ENCODE measurements around the gene PRDM16.
"Not testable (repeated sequence)": the region's sequence is repeated elsewhere in the genome, so short reads cannot be mapped to it uniquely, and the experiment has no call there.

PRDM16 gene

GRCh38 chr1:3163356-3163755 is 94.4 kb downstream of the PRDM16 start:
- DNase-seq = no peak
- TF ChIP-seq GATA1 (IDR thresholded peaks at IDR 0.05; ENCODE audit: low read depth, low read length) (no peak), POLR2A (IDR thresholded peaks at IDR 0.05; ENCODE audit: low read length) (no peak)

- TF ChIP-seq POLR2A (IDR thresholded peaks at IDR 0.05; ENCODE audit: low read length) = no peak
- TF ChIP-seq GATA1 (IDR thresholded peaks at IDR 0.05; ENCODE audit: low read depth, low read length) = no peak
- no peak for DNase-seq
Observed at GRCh38 chr1:3164671-3165070, 95.7 kb downstream of the PRDM16 start.

DNA sequence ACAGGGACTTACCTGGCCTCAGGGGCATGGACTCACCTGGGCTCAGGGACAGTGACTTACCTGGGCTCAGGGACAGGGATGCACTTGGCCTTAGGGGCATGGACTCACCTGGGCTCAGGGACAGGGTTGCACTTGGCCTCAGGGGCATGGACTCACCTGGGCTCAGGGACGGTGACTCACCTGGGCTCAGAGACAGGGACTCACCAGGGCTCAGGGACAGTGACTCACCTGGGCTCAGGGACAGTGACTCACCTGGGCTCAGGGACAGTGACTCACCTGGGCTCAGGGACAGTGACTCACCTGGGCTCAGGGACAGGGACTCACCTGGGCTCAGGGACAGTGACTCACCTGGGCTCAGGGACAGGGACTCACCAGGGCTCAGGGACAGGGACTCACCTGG is 96.2 kb downstream of the PRDM16 start:
- DNase-seq = not testable (repeated sequence)

DNA sequence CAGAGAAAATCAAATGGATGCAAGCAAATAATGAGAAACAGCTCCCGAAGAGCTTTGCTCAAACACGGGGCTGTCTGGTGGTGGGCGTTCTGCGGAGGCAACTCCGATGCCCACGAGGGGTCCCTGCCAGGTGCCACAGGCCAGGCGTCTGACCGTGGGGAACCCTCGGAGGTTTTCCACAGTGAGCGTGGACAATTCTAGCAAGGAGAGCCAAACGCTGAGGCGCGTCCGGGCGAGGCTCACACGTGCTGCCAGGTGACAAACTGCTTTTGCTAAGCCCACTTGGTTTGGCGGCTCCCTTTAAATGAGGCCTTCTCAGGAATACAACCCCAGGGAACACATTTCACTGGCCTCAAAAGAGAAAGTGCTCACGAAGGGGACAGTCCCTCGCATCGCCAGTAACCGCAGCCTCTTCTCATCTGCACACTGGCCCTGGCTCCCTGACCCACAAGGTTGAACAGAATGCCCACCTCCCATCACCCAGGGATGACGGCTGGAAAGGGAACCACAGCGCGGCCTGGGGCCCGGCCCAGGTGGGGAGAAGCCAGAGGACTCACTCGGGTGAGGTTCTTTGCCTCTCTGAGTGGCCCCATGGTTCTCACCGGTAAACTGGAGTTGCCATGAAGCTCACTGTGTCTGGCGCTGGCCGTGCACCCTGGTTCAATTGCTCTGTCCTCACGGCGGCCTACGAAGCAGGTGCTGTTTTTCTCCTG is 97.4 kb downstream of the PRDM16 start:
- TF ChIP-seq GATA1 (IDR thresholded peaks at IDR 0.05; ENCODE audit: low read depth, low read length) = no peak
- TF ChIP-seq POLR2A (IDR thresholded peaks at IDR 0.05; ENCODE audit: low read length) = no peak
- no peak for DNase-seq

DNA sequence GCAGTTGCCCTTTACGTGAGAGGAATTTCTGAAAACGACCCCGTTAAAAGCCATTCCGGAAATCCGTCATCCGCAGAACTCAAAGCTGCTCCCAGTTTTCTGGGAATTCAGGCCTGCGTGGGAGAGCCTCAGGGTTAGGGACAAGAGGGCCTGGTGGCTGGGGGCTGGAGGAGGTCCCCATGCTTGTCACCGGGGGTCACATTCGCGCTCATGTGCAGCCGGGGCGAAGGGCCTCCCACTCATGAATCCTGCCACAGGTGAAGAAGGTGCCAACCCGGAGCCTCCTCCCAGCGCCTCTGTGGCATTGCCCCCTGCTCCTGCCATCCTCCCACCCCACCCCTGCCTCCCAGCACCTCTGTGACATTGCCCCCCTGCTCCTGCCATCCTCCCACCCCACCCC is 98.3 kb downstream of the PRDM16 start:
- TF ChIP-seq POLR2A (IDR thresholded peaks at IDR 0.05; ENCODE audit: low read length) (no peak), GATA1 (IDR thresholded peaks at IDR 0.05; ENCODE audit: low read depth, low read length) (no peak)
- DNase-seq = no peak

GRCh38 chr1:3168678-3169077 is 99.7 kb downstream of the PRDM16 start:
- DNase-seq = no peak
- no peak for TF ChIP-seq GATA1 (IDR thresholded peaks at IDR 0.05; ENCODE audit: low read depth, low read length)
- no peak for TF ChIP-seq POLR2A (IDR thresholded peaks at IDR 0.05; ENCODE audit: low read length)

DNA sequence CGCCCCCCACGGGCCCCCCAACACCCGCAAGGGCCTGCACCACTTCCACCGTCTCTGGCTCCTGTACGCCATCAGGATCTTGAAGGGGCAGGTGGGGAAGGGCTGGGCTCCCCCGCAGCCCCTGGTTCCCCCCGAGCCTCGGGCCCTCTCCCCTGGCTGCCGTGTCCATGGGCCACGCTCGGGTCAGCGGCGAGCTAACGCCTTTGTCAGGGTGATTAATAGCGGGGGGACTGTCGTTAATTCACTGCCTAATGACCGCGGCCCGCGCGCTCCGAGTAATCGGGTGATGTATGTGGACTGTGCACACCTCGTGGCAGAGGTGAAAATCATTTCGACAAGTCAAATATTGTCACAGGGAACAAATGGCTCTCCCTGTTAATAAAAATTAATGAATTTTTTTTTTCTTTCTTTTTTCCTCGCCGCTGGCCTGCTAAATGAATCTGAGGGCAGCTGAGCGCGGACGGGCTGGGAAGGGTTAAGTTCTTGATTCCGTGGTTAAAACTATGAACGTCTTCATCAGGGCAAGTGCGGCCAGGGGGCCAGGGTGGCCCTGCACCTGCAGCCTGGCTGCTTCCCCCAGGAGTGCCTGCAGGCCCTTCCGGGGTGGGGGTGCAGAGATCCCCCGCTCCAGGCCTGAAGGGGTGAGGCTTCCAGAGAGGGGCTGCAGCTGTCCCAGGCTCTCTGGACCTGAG is 100.8 kb downstream of the PRDM16 start:
- no peak for TF ChIP-seq GATA1 (IDR thresholded peaks at IDR 0.05; ENCODE audit: low read depth, low read length)
- TF ChIP-seq POLR2A (IDR thresholded peaks at IDR 0.05; ENCODE audit: low read length) = no peak
- DNase-seq = no peak

DNA sequence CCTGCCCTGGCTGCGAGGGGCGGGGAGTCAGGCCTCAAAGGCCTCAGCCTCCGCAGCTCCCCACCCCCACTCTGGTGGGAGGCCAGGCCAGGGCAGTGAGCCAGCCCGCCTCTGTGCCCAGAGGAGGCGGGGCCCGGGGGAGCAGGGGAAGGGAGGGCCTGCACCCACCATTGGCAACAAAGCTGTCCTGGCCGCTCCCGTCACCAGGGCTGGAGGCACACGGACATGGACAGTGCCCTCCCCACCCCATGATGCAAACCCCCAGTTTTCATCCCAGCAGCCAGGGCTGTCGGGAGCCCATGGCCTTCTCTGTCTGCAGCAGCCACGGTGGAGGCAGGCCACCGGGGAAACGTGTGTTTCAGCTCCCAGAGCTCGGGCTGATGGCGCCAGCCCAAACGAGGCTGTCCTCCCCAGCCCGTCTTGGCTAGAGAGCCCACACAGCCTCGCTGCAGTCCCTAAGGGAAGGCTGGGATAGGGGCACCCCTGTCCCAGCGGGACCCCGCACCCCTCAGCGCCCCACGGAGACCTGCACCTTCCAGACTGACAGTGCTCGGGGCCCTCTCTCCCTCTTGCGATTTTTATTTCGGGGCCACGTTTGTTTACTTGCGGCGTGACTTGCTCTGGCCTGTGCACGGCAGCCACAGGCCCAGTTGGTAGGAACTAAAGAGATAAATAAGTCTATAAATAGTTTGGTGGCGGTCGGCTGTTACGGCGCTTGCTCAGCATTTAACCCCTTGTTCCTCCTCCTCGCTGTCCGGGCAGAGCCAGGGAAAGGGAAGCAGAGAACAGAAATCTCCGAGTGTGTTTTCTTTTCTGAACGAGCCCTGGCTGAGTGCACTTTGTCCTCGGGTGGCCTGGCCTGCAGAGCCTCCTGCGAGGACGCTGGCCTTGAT is 101.8 kb downstream of the PRDM16 start:
- DNase-seq = peak in 1 of 2 experiments; percentile 5
- TF ChIP-seq GATA1 (IDR thresholded peaks at IDR 0.05; ENCODE audit: low read depth, low read length) (no peak), POLR2A (IDR thresholded peaks at IDR 0.05; ENCODE audit: low read length) (peak; percentile 19)

- TF ChIP-seq GATA1 (IDR thresholded peaks at IDR 0.05; ENCODE audit: low read depth, low read length) = no peak
- TF ChIP-seq POLR2A (IDR thresholded peaks at IDR 0.05; ENCODE audit: low read length) = no peak
- no peak for DNase-seq
Observed at GRCh38 chr1:3171761-3172160, 102.8 kb downstream of the PRDM16 start.

DNA sequence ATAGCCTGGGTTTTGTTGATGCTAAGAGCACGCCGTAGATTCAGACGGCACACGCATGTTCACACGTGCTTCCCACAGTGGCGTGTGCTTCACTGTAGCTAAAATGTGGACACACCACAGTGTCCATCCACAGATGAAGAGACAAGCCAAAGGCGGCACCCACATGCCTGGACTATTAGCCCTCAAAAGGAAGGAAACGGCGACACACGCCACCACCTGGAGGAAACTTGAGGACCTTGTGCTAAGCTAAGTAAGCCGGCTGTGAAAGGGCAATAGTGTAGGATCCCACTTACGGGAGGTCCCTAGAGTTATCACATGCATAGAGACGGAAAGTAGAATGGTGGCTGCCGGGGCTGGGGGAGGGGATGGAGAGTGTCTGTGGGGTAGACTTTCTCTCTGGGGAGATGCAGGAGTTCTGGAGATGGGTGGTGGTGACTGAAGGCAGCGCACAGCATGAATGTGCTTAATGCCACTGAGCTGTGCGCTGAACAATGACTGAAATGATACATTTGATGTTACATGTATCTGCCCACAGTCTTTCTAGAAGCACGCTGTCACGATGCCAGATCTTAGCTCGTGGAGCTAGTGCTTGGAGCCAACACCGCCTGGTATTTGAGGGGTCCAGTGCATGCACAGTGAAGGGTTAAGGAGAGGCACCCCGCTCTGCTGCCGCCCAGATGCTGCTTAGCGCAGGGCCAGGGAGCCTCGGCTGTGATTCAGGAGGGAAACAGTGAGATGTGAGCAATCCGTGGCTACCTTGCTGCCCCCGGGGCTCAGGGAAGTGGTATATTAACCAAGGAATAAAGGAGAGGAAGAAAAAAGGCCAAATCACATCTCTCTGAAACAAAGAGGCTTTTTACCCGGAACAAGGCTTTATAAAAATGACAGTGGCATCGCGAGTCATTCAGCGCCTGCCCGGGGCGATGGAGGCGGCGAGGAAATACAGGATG is 103.7 kb downstream of the PRDM16 start:
- TF ChIP-seq GATA1 (IDR thresholded peaks at IDR 0.05; ENCODE audit: low read depth, low read length) (no peak), POLR2A (IDR thresholded peaks at IDR 0.05; ENCODE audit: low read length) (no peak)
- no peak for DNase-seq

GRCh38 chr1:3173381-3173980 is 104.5 kb downstream of the PRDM16 start:
- no peak for DNase-seq
- TF ChIP-seq GATA1 (IDR thresholded peaks at IDR 0.05; ENCODE audit: low read depth, low read length) = no peak
- TF ChIP-seq POLR2A (IDR thresholded peaks at IDR 0.05; ENCODE audit: low read length) = no peak

DNA sequence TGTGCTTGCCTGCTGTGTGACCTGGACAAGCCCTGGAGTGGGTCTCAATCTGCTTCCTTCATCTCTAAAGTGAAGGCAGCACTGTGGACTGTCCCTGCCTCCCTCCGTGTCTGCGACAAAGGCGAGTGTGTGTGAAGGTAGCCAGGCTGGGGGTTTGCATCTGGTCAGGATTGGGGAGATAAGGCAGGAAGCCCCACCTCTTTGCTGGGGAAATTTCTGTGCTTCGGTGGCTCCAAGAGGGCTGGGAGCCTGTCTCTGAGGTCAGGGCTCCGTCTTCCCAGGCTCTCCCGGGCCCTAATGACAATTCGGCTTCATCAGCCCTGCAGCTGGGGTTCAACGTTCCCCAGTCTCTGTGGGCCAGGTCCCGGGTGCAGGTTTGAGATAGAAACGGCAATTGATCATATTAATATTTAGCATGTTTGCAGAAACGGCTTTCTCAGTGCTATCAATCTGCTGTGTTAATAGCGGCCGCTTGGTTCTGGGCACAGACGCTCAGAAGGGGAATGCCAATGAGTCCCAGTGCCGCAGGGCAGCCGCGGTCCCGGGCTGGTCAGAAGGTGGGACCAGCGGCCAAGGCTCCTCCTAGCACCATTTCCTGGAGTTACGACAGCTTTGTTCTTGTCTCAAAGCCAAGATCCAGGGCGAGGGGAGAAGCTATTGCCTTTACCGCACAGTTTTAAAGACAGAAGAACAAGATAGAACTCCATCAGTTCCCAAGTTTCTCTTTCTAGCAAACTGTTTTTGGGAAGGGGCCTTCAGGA is 105.7 kb downstream of the PRDM16 start:
- no peak for DNase-seq
- no peak for TF ChIP-seq POLR2A (IDR thresholded peaks at IDR 0.05; ENCODE audit: low read length)
- no peak for TF ChIP-seq GATA1 (IDR thresholded peaks at IDR 0.05; ENCODE audit: low read depth, low read length)

Data from erythroblast (primary cell).